Measurements from ENCODE around the gene CTNNA3.

The CTNNA3 gene

GRCh38 chr10:66964946-66965345 is 731.0 kb downstream of the CTNNA3 start:
- Histone ChIP-seq H3K27ac (ENCODE audit: extremely low read depth, low read depth, low read length) (no peak overlapping the region), H3K9me3 (ENCODE audit: control insufficient read depth, insufficient read depth, low read depth, low read length) (no peaks in the 10 kb centered on the region), H3K4me1 (ENCODE audit: control insufficient read depth, insufficient read depth, low read length) (no peaks in the 10 kb centered on the region), H3K4me3 (ENCODE audit: low read depth, low read length) (no peak overlapping the region), H3K36me3 (ENCODE audit: control insufficient read depth in 2 of 2, insufficient read depth in 1 of 2, low read length in 2 of 2) (no peaks in the 10 kb centered on the region)
- TF ChIP-seq HOXD13 (CRISPR knock-in tag; IDR thresholded peaks at IDR 0.05; ENCODE audit: borderline replicate concordance) (no peak), ZNF580 (tag by site-specific recombination; IDR thresholded peaks at IDR 0.05) (no peak), ZNF202 (tag by site-specific recombination; IDR thresholded peaks at IDR 0.05; ENCODE audit: borderline replicate concordance) (no peak), PRDM6 (tag by site-specific recombination; IDR thresholded peaks at IDR 0.05) (no peak), ZNF544 (tag by site-specific recombination; IDR thresholded peaks at IDR 0.05) (no peak), ZNF175 (tag by site-specific recombination; IDR thresholded peaks at IDR 0.05) (no peak), GLI2 (tag by site-specific recombination; IDR thresholded peaks at IDR 0.05; ENCODE audit: borderline replicate concordance, low read depth) (no peak), PRDM2 (tag by site-specific recombination; IDR thresholded peaks at IDR 0.05; ENCODE audit: borderline replicate concordance) (no peak), ZNF768 (tag by site-specific recombination; IDR thresholded peaks at IDR 0.05) (no peak), ZSCAN30 (tag by site-specific recombination; IDR thresholded peaks at IDR 0.05) (no peak), ZXDB (tag by site-specific recombination; IDR thresholded peaks at IDR 0.05) (no peak), ZNF184 (tag by site-specific recombination; IDR thresholded peaks at IDR 0.05) (no peak)
- CTCF ChIA-PET = no interaction called here
- POLR2A ChIA-PET = no interaction called here

GRCh38 chr10:66958466-66958865 is 737.5 kb downstream of the CTNNA3 start:
- TF ChIP-seq SP7 (tag by site-specific recombination; IDR thresholded peaks at IDR 0.05) (no peak), ZNF311 (tag by site-specific recombination; IDR thresholded peaks at IDR 0.05; ENCODE audit: borderline replicate concordance) (no peak), ZNF37A (tag by site-specific recombination; IDR thresholded peaks at IDR 0.05) (no peak), TRIM28 (IDR thresholded peaks at IDR 0.05; ENCODE audit: borderline replicate concordance, low read length) (no peak)
- no peaks in the 10 kb centered on the region for H3K4me1 ChIP-seq (ENCODE audit: control insufficient read depth, insufficient read depth, low read length)
- CTCF ChIA-PET = interaction anchor here (0.7 kb wide), 1 partner anchor 1111 kb away, joined by 3 read pairs; no protein-coding TSS in a partner anchor
- H3K36me3 ChIP-seq (ENCODE audit: control insufficient read depth in 2 of 2, insufficient read depth in 1 of 2, low read length in 2 of 2) = no peaks in the 10 kb centered on the region
- POLR2A ChIA-PET = no interaction called here
- H3K4me3 ChIP-seq (ENCODE audit: low read depth, low read length) = no peak overlapping the region
- no peaks in the 10 kb centered on the region for H3K9me3 ChIP-seq (ENCODE audit: control insufficient read depth, insufficient read depth, low read depth, low read length)
- no peak overlapping the region for H3K27ac ChIP-seq (ENCODE audit: extremely low read depth, low read depth, low read length)
